ENCODE results near the gene NDUFAF5.
"Not testable (repeated sequence)": the region's sequence is repeated elsewhere in the genome, so short reads cannot be mapped to it uniquely, and the experiment has no call there.

Gene NDUFAF5

GRCh38 chr20:13745784-13746183 lies 39.0 kb upstream of the NDUFAF5 start:
- no peak overlapping the region for H3K27ac ChIP-seq
- TF ChIP-seq CTCF (IDR thresholded peaks at IDR 0.05) (no peak), ZFX (IDR thresholded peaks at IDR 0.05; ENCODE audit: borderline replicate concordance) (no peak)

GRCh38 chr20:13749811-13750210 lies 35.0 kb upstream of the NDUFAF5 start:
- no peak overlapping the region for H3K27ac ChIP-seq
- TF ChIP-seq ZFX (IDR thresholded peaks at IDR 0.05; ENCODE audit: borderline replicate concordance) = no peak
- no peak for TF ChIP-seq CTCF (IDR thresholded peaks at IDR 0.05)

GRCh38 chr20:13753436-13754036 lies 31.3 kb upstream of the NDUFAF5 start:
- no peak overlapping the region for H3K27ac ChIP-seq
- TF ChIP-seq ZFX (IDR thresholded peaks at IDR 0.05; ENCODE audit: borderline replicate concordance) = no peak
- TF ChIP-seq CTCF (IDR thresholded peaks at IDR 0.05) = no peak

GRCh38 chr20:13755809-13756208 lies 29.0 kb upstream of the NDUFAF5 start:
- no peak overlapping the region for H3K27ac ChIP-seq
- TF ChIP-seq ZFX (IDR thresholded peaks at IDR 0.05; ENCODE audit: borderline replicate concordance) (no peak), CTCF (IDR thresholded peaks at IDR 0.05) (no peak)

GRCh38 chr20:13756551-13756950 lies 28.3 kb upstream of the NDUFAF5 start:
- no peak overlapping the region for H3K27ac ChIP-seq
- TF ChIP-seq ZFX (IDR thresholded peaks at IDR 0.05; ENCODE audit: borderline replicate concordance) (no peak), CTCF (IDR thresholded peaks at IDR 0.05) (no peak)

GRCh38 chr20:13758884-13759283 lies 25.9 kb upstream of the NDUFAF5 start:
- TF ChIP-seq ZFX (IDR thresholded peaks at IDR 0.05; ENCODE audit: borderline replicate concordance) (no peak), CTCF (IDR thresholded peaks at IDR 0.05) (no peak)
- no peak overlapping the region for H3K27ac ChIP-seq

GRCh38 chr20:13760451-13760946 lies 24.3 kb upstream of the NDUFAF5 start:
- H3K27ac ChIP-seq = not testable (repeated sequence)

- TF ChIP-seq ZFX (IDR thresholded peaks at IDR 0.05; ENCODE audit: borderline replicate concordance) = no peak
- no peak for TF ChIP-seq CTCF (IDR thresholded peaks at IDR 0.05)
- H3K27ac ChIP-seq = no peak overlapping the region
Observed at GRCh38 chr20:13765299-13765698, 19.5 kb upstream of the NDUFAF5 start.
